ENCODE results near the gene XRCC5.

DNA sequence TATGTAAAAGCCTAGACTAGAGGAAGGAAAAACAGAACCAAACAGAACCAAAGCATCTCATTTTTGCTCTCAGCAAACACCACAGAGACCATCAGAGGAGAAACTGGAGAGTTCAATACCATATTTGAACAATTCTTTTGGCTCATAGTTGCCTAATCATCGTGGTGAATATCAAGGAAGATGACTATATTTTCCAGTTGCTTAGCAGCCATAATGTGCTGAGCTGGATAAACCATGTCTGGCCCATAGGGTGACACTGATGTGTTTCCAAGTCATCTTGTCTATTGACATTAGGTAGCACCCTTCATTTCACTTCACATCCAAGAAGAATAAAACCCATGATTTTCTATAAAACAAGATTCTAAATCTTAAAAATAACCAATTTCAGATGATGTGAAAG, 5.9 kb upstream of the XRCC5 start:
- TF ChIP-seq, protein P1, sequence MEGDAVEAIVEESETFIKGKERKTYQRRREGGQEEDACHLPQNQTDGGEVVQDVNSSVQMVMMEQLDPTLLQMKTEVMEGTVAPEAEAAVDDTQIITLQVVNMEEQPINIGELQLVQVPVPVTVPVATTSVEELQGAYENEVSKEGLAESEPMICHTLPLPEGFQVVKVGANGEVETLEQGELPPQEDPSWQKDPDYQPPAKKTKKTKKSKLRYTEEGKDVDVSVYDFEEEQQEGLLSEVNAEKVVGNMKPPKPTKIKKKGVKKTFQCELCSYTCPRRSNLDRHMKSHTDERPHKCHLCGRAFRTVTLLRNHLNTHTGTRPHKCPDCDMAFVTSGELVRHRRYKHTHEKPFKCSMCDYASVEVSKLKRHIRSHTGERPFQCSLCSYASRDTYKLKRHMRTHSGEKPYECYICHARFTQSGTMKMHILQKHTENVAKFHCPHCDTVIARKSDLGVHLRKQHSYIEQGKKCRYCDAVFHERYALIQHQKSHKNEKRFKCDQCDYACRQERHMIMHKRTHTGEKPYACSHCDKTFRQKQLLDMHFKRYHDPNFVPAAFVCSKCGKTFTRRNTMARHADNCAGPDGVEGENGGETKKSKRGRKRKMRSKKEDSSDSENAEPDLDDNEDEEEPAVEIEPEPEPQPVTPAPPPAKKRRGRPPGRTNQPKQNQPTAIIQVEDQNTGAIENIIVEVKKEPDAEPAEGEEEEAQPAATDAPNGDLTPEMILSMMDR (IDR thresholded peaks at IDR 0.05), result no peak
- no peak for TF ChIP-seq POLR2A (IDR thresholded peaks at IDR 0.05)
